Pancreas (tissue), 10 donors: ENCODE results near the gene TAF3. TPM values are rescaled to one million over a fixed set of nuclear protein-coding genes. Genes with fewer than 3 reads are reported as not detected.

Experiments used
- ATAC-seq, 4 donors: fragments of 200-7000 bp; cut with Tn5 transposase; one replicate each; pipeline versions ENCODE4 v1.8.0 to v1.9.1; 2020; ENCODE audit warnings: mild to moderate bottlenecking in 4 of 4, moderate library complexity in 4 of 4
- DNase-seq, 6 donors: peaks; one replicate each; pipeline ENCODE4 v3.0.0-alpha.2; 2020
- FAIRE-seq: peaks from 2 replicates; lab custom pipeline; 2012; peaks lifted over from hg19 to GRCh38; lab: Jason Lieb, UNC
- H3K27ac ChIP-seq, 4 donors: fragments of 200-600 bp; sonication (generic); 1 replicate in 3 of 4; 2 replicates in 1 of 4; pipeline versions ENCODE4 v1.5.0 to v1.8.0; 2020
- H3K27me3 ChIP-seq, 4 donors: fragments of 200-600 bp; one replicate each; pipeline ENCODE4 v1.8.0; 2021
- H3K36me3 ChIP-seq, 3 donors: fragments of 200-600 bp; sonication (generic) in 1 of 3; one replicate each; pipeline versions ENCODE4 v1.5.0 to v1.8.0; 2020 to 2021
- H3K4me1 ChIP-seq, 3 donors: fragments of 200-600 bp; one replicate each; pipeline ENCODE4 v1.8.0; 2021
- H3K4me3 ChIP-seq, 4 donors: fragments of 200-600 bp; sonication (generic) in 2 of 4; one replicate each; pipeline versions ENCODE4 v1.5.0 to v1.8.0; 2020 to 2021
- H3K9me3 ChIP-seq, 4 donors: fragments of 200-600 bp; one replicate each; pipeline ENCODE4 v1.8.0; 2021
- CTCF ChIP-seq, 4 donors: fragments of 200-600 bp; sonication (generic) in 3 of 4; IDR thresholded peaks; one replicate each; pipeline versions ENCODE4 v1.5.0 to v1.8.0; 2021; ENCODE audit warnings: antibody characterized with exemption in 4 of 4
- WGBS, 2 donors: extraction: QIAGEN DNeasy Blood & Tissue Kit; methylation state at CpG; one replicate each; pipeline ENCODE4 v1.1.7; 2013; 5-methylcytosine and 5-hydroxymethylcytosine counted together
- intact Hi-C, 3 donors: fragments of 100-400 bp; cut with DNase I; formaldehyde crosslinking; loops; one replicate each; pipeline versions ENCODE4 v1.11.1 to v1.14.2; 2022
- polyA plus RNA-seq, 2 donors: library from polyadenylated mRNA; stranded (reverse); fragments of 200-250 nt; gene quantifications; one replicate each; pipeline ENCODE4 v1.2.3, GENCODE V29; 2013
- total RNA-seq, 6 donors: library from RNA; stranded (reverse); fragmentation: NEBNext Ultra II Directional in 4 of 6; extraction: Animal tissue kit (Norgen Biotek cat#: 25700) in 4 of 6; gene quantifications; one replicate each; pipeline versions ENCODE4 v1.2.1 to v1.2.4, GENCODE V29; 2021 to 2023
- donor health status: healthy with polysubstance abuse.
- donor health status: DM: no; HTN: no; CAD: no; lungs with moderate emphysema.
- donor health status: DM: no; HTN: no; CAD: no.
- donor health status: control.
- donor health status: control.
- donor health status: Bipolar disorder and iron deficiency.
- donor health status: DM: yes; HTN: yes; CAD: no.
- donor health status: DM: no; HTN: no; CAD: no.
- donor health status: DM: no; HTN: no; CAD: no.
- donor health status: DM: yes; HTN: yes; CAD: no.

The TAF3 gene
- total and polyA plus RNA-seq, 8 donors, result 2.9 to 5.8 (median 4.0) TPM

DNA sequence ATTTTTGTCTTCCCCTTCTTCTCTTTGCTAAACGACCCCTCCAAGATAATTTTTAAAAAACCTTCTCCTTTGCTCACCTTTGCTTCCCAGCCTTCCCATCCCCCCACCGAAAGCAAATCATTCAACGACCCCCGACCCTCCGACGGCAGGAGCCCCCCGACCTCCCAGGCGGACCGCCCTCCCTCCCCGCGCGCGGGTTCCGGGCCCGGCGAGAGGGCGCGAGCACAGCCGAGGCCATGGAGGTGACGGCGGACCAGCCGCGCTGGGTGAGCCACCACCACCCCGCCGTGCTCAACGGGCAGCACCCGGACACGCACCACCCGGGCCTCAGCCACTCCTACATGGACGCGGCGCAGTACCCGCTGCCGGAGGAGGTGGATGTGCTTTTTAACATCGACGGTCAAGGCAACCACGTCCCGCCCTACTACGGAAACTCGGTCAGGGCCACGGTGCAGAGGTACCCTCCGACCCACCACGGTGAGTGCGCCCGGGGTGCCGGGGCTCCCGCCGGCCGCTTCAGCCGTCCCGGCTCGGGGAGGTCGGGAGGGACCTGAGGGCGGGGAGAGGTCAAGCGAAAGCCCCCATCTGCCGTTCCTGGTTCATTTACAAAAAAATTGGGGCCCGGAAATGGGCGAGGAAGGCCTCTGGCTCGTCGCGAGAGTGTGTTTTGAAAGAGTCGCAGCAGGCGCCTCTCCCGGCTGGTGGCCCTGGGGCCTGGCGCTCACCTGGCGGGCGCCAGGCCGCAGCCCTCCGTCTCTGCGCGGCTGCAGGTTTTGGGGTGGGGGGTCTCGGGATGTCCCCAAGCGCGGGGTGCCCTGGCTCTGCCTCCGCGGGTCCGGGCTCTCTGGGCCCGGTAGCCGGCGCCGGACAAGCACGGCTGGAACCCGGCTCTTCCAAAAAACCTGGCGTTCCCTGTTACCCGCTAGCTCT, 237.4 kb downstream of the TAF3 start:
- Histone ChIP-seq H3K4me3 (peak overlapping the region in 1 of 4 donors; percentile 39), H3K4me1 (peaks cover 3 to 22% (median 22%) of the 10 kb centered on the region in 3 donors), H3K27me3 (peaks cover 0 to 30% (median 19%) of the 10 kb centered on the region in 4 donors), H3K36me3 (no peaks in the 10 kb centered on the region), H3K9me3 (no peaks in the 10 kb centered on the region), H3K27ac (no peak overlapping the region)
- FAIRE-seq, result no peak
- DNase-seq, result no peak
- no peak for TF ChIP-seq CTCF (IDR thresholded peaks at IDR 0.05)
- intact Hi-C loops, result no loop called here
- no peak for ATAC-seq
- 15 to 18% methylated on average over 76 to 85 of the region's 85 CpGs for WGBS, 2 donors

- whole genome bisulfite sequencing, 2 donors, result 67 to 71% methylated on average over 6 of the region's 6 CpGs
- H3K4me1 ChIP-seq, result peaks cover 0 to 19% (median 17%) of the 10 kb centered on the region in 3 donors
- FAIRE-seq (no peak), DNase-seq (no peak), ATAC-seq (no peak)
- no peaks in the 10 kb centered on the region for H3K36me3 ChIP-seq
- no peak for TF ChIP-seq CTCF (IDR thresholded peaks at IDR 0.05)
- intact Hi-C loops, result no loop called here
- no peaks in the 10 kb centered on the region for H3K9me3 ChIP-seq
- no peak overlapping the region for H3K27ac ChIP-seq
- H3K4me3 ChIP-seq, result no peak overlapping the region
- peaks cover 0 to 23% (median 16%) of the 10 kb centered on the region in 4 donors for H3K27me3 ChIP-seq
Observed at GRCh38 chr10:8056378-8056777, 238.1 kb downstream of the TAF3 start.

GRCh38 chr10:8056871-8057331, 238.6 kb downstream of the TAF3 start:
- Histone ChIP-seq H3K27me3 (peaks cover 0 to 20% (median 14%) of the 10 kb centered on the region in 4 donors), H3K9me3 (no peaks in the 10 kb centered on the region), H3K36me3 (no peaks in the 10 kb centered on the region), H3K4me1 (peaks cover 0 to 18% (median 17%) of the 10 kb centered on the region in 3 donors), H3K27ac (no peak overlapping the region), H3K4me3 (no peak overlapping the region)
- intact Hi-C loops, result no loop called here
- no peak for DNase-seq
- no peak for TF ChIP-seq CTCF (IDR thresholded peaks at IDR 0.05)
- no peak for FAIRE-seq
- 63 to 71% methylated on average over 13 of the region's 13 CpGs for WGBS, 2 donors
- ATAC-seq, result no peak

- H3K27me3 ChIP-seq, result peaks cover 0 to 20% (median 8%) of the 10 kb centered on the region in 4 donors
- intact Hi-C loops, result no loop called here
- peaks cover 0 to 18% (median 14%) of the 10 kb centered on the region in 3 donors for H3K4me1 ChIP-seq
- TF ChIP-seq CTCF (IDR thresholded peaks at IDR 0.05), result no peak
- no peaks in the 10 kb centered on the region for H3K9me3 ChIP-seq
- DNase-seq (no peak), ATAC-seq (no peak), FAIRE-seq (no peak)
- no peak overlapping the region for H3K4me3 ChIP-seq
- H3K27ac ChIP-seq, result no peak overlapping the region
- no peaks in the 10 kb centered on the region for H3K36me3 ChIP-seq
- WGBS, 2 donors, result 58 to 63% methylated on average over 14 to 15 of the region's 15 CpGs
Observed at GRCh38 chr10:8057636-8058273, 239.4 kb downstream of the TAF3 start.
